WTC11 (cell line): ENCODE data around the gene RGS6.

Experiments
- CTCF ChIP-seq: fragments of 200-600 bp; IDR thresholded peaks from 2 replicates; pipeline ENCODE4 v1.8.0; 2022; ENCODE audit warnings: antibody characterized with exemption
- ERG ChIP-seq: fragments of 250-450 bp; sonication (Bioruptor Pico); IDR thresholded peaks from 2 replicates; pipeline ENCODE4 v1.8.0; 2021; ENCODE audit warnings: mild to moderate bottlenecking
- ESRRA ChIP-seq: sonication (generic); formaldehyde crosslinking; IDR thresholded peaks from 2 replicates; pipeline ENCODE4 v1.8.1; 2022; ENCODE audit warnings: mild to moderate bottlenecking, missing genetic modification reagents, borderline replicate concordance
- PREB ChIP-seq: sonication (generic); formaldehyde crosslinking; IDR thresholded peaks from 2 replicates; pipeline ENCODE4 v1.8.1; 2022; ENCODE audit warnings: mild to moderate bottlenecking, missing genetic modification reagents, moderate library complexity, borderline replicate concordance

- TF ChIP-seq PREB = no peak
- TF ChIP-seq CTCF = no peak
- TF ChIP-seq ESRRA (CRISPR knock-in tag) = no peak
- no peak for TF ChIP-seq ERG (CRISPR knock-in tag)
Observed at GRCh38 chr14:72577521-72577920, 645.3 kb downstream of the RGS6 start.
